Upper lobe of left lung (tissue), 4 donors: ENCODE data around the gene FXR1.

Experiments
- POLR2A ChIP-seq, 4 donors: fragments of 450-650 bp; IDR thresholded peaks; one replicate each; pipeline ENCODE4 v1.5.1; 2016 to 2017; ENCODE audit warnings: antibody characterized with exemption in 4 of 4, mild to moderate bottlenecking in 2 of 4
- TF ChIP-seq, protein P1 (sequence below), 6 experiments: fragments of 450-650 bp in 4 of 6; fragments of 200-600 bp in 2 of 6; sonication (generic) in 2 of 6; IDR thresholded peaks; one replicate each; pipeline ENCODE4 v1.5.1; 2016 to 2019; ENCODE audit warnings: antibody characterized with exemption in 6 of 6

DNA sequence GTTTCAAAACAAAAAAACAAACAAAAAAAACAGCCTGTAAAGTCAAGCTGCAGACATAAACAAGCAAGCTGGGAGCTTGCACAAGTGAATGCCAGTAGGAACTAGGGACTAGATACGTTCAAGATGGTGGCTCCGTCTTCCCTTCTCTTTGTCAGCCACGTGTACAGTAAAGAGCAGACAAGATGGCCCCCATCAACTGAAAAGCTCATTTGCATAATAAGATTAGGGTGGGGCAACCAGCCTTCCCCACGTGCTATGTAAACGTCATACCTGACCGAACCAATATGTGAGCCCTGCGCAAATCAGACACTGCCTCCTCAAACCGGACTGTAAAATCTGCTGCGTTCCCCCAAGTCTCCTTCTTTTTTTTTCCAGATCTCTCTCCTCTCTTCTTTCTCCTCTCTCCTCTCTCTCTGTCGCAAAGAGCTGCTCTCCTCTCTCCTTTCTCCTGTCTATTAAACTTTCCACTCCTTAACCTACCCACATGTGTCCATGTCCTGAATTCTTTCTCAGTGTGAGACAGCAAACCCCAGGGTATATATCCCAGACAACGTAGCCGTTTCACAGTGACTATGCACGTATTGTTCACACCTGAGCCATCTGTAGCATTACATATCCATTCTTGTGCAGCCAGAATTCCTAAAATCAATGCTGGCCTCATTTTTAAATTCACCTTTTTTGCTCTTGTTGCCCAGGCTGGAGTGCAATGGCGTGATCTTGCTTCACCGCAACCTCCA lies 31.2 kb upstream of the FXR1 start:
- TF ChIP-seq POLR2A (IDR thresholded peaks at IDR 0.05): no peak
- TF ChIP-seq, protein P1, sequence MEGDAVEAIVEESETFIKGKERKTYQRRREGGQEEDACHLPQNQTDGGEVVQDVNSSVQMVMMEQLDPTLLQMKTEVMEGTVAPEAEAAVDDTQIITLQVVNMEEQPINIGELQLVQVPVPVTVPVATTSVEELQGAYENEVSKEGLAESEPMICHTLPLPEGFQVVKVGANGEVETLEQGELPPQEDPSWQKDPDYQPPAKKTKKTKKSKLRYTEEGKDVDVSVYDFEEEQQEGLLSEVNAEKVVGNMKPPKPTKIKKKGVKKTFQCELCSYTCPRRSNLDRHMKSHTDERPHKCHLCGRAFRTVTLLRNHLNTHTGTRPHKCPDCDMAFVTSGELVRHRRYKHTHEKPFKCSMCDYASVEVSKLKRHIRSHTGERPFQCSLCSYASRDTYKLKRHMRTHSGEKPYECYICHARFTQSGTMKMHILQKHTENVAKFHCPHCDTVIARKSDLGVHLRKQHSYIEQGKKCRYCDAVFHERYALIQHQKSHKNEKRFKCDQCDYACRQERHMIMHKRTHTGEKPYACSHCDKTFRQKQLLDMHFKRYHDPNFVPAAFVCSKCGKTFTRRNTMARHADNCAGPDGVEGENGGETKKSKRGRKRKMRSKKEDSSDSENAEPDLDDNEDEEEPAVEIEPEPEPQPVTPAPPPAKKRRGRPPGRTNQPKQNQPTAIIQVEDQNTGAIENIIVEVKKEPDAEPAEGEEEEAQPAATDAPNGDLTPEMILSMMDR (IDR thresholded peaks at IDR 0.05): no peak
